ENCODE results near the gene ARVCF. TPM values are rescaled to one million over a fixed set of nuclear protein-coding genes. Genes with fewer than 3 reads are reported as not detected.

ARVCF gene
- total and polyA plus RNA-seq, 2 experiments from 2014 or later = 40.3 to 55.5 TPM

DNA sequence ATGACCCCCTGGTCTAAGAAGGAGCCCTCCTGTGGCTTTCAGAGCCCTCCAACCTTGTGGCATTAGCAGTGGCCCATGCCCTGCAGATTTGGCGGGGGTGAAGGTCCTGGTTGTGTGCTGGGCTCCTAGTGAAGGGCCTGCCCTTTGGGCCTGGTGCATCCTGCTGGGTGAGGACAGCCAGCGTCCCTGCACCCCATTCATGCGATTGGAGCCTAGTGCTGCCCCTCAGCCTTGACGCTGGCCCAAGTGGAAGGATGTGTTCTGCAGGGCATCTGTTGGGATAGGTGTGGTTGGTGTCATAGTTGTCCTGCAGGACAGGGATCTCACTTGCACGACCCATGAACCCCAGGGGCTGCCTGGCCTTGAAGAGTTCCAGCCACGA is 35.3 kb upstream of the ARVCF start:
- no peak for DNase-seq (ENCODE audit: low read depth in 1 of 2, low spot score in 1 of 2)
- TF ChIP-seq, protein P1, sequence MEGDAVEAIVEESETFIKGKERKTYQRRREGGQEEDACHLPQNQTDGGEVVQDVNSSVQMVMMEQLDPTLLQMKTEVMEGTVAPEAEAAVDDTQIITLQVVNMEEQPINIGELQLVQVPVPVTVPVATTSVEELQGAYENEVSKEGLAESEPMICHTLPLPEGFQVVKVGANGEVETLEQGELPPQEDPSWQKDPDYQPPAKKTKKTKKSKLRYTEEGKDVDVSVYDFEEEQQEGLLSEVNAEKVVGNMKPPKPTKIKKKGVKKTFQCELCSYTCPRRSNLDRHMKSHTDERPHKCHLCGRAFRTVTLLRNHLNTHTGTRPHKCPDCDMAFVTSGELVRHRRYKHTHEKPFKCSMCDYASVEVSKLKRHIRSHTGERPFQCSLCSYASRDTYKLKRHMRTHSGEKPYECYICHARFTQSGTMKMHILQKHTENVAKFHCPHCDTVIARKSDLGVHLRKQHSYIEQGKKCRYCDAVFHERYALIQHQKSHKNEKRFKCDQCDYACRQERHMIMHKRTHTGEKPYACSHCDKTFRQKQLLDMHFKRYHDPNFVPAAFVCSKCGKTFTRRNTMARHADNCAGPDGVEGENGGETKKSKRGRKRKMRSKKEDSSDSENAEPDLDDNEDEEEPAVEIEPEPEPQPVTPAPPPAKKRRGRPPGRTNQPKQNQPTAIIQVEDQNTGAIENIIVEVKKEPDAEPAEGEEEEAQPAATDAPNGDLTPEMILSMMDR (IDR thresholded peaks at IDR 0.05; ENCODE audit: low read depth, low read length) = no peak
- Histone ChIP-seq H3K36me3 (no peaks in the 10 kb centered on the region), H3K27me3 (no peaks in the 10 kb centered on the region), H3K27ac (no peak overlapping the region), H3K9me3 (ENCODE audit: low read depth) (no peaks in the 10 kb centered on the region), H3K4me1 (ENCODE audit: low read depth) (no peaks in the 10 kb centered on the region), H3K4me3 (no peak overlapping the region)

DNA sequence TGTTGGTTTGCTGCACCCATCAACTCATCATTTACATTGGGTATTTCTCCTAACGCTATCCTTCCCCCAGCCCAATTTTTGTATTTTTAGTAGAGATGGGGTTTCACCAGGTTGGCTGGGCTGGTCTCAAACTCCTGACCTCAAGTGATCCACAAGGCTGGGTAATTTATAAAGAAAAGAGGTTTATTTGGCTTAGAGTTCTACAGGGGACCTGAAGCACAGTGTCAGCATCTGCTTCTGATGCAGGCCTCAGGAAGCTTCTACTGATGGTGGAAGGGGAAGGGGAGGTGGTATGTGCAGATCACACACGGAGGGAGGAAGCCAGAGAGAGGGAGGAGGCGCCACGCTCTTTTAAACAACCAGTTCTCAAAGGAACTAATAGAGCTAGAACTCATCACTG is 30.1 kb upstream of the ARVCF start:
- H3K36me3 ChIP-seq = no peaks in the 10 kb centered on the region
- no peak for DNase-seq (ENCODE audit: low read depth in 1 of 2, low spot score in 1 of 2)
- H3K4me1 ChIP-seq (ENCODE audit: low read depth) = no peaks in the 10 kb centered on the region
- H3K27ac ChIP-seq = no peak overlapping the region
- H3K4me3 ChIP-seq = no peak overlapping the region
- no peaks in the 10 kb centered on the region for H3K27me3 ChIP-seq
- TF ChIP-seq, protein P1 (IDR thresholded peaks at IDR 0.05; ENCODE audit: low read depth, low read length) = no peak
- no peaks in the 10 kb centered on the region for H3K9me3 ChIP-seq (ENCODE audit: low read depth)

DNA sequence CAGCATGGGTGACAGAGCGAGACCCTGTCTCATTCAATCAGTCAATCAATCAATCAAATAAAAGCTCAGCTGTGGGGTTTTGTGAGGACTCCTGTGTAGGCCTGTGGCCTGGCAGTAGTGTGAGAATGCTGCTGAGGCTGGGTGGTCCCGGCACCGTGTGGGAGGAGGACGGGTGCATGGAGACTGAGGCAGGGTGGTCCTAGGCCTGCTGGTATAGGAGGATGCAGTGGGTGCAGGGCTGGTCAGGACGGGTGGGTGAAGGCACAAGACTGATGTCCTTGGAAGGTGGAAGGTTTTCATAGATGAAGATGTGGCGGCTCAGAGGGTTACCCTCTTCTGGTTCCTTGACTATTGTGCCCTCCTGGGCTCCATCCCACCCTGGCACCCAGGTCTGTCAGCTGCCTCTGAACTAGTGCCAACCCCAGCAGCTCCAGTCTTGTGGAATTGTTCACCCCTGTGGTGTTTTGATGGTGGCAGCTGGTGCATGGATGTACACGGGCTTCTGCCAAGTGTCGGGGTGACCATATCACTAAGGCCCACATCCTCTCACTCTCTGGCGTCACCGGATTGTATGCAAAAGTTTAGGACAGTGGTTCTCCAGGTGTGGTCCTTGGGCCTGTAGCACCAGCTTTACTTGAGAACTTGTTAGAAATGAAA is 28.0 kb upstream of the ARVCF start:
- Histone ChIP-seq H3K36me3 (no peaks in the 10 kb centered on the region), H3K9me3 (ENCODE audit: low read depth) (no peaks in the 10 kb centered on the region), H3K4me3 (no peak overlapping the region), H3K27me3 (no peaks in the 10 kb centered on the region), H3K4me1 (ENCODE audit: low read depth) (no peaks in the 10 kb centered on the region), H3K27ac (no peak overlapping the region)
- no peak for DNase-seq (ENCODE audit: low read depth in 1 of 2, low spot score in 1 of 2)
- TF ChIP-seq, protein P1 (IDR thresholded peaks at IDR 0.05; ENCODE audit: low read depth, low read length) = no peak

DNA sequence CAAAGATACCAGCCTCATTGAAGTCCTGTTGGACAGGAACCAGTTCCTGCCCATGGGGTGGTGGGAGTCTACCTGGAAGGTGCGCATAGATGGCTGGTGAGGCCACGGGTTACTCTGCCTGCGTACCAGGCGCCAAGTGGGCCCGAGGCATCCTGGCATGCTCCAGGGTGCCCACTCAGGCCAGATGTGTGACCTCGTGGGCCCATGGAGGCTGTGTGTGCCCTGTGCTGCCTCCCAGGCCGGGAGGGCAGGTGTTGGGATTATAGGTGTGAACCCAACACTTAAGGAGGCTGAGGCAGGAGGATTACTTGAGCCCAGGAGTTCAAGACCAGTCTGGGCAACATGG is 27.3 kb upstream of the ARVCF start:
- DNase-seq (ENCODE audit: low read depth in 1 of 2, low spot score in 1 of 2) = no peak
- H3K36me3 ChIP-seq = no peaks in the 10 kb centered on the region
- H3K4me1 ChIP-seq (ENCODE audit: low read depth) = no peaks in the 10 kb centered on the region
- TF ChIP-seq, protein P1 (IDR thresholded peaks at IDR 0.05; ENCODE audit: low read depth, low read length) = no peak
- H3K9me3 ChIP-seq (ENCODE audit: low read depth) = no peaks in the 10 kb centered on the region
- H3K27ac ChIP-seq = no peak overlapping the region
- no peak overlapping the region for H3K4me3 ChIP-seq
- H3K27me3 ChIP-seq = no peaks in the 10 kb centered on the region

DNA sequence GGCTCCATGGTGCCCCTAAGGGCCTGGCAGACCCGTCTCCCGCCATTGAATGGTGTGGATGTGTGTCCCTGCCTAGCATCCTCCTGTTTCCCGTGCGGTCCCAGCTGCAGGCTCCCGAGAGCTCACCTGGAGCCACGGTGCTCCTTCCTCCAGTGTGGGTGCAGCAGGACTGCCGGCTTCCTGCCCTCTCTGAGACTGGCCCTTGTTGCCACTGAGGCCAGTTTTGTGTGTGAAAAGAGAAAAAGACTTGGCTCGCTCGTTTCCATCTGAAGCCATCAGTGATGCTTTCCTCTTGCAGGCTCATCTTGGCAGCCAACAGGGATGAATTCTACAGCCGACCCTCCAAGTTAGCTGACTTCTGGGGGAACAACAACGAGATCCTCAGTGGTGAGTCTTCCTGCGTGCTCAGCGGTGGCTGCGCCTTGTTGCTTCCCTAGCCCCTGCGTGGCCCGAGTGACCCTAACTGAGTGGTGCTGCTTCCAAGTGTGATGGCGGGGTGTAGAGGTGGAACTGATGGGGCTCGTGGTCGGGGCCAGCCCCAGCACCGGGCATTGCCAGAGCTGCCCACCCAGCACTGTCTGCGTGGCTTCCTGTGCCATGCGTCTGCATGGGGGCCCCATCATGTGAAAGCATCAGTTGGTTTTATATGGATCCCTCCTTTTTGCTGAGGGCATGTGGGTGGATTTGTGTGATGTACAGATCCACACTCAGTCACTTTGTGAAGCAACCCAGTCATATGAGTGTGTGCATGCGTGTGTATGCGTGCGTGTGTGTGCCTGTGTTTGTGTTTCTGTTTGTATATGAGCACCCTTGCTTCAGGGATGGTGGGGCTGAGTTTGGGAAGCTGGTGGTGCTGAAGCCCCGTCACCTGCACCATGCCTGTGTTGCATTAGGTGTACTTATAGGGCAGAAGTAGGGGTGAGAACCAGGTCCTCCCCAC is 26.7 kb upstream of the ARVCF start:
- Histone ChIP-seq H3K9me3 (ENCODE audit: low read depth) (no peaks in the 10 kb centered on the region), H3K27ac (no peak overlapping the region), H3K36me3 (no peaks in the 10 kb centered on the region), H3K27me3 (no peaks in the 10 kb centered on the region), H3K4me3 (no peak overlapping the region), H3K4me1 (ENCODE audit: low read depth) (no peaks in the 10 kb centered on the region)
- TF ChIP-seq, protein P1 (IDR thresholded peaks at IDR 0.05; ENCODE audit: low read depth, low read length) = no peak
- DNase-seq (ENCODE audit: low read depth in 1 of 2, low spot score in 1 of 2) = no peak
